ENCODE measurements around the gene GNAL. TPM values are rescaled to one million over a fixed set of nuclear protein-coding genes. Genes with fewer than 3 reads are reported as not detected.

GNAL gene
- total RNA-seq, 1 donor from 2014 or later: 0.21 TPM

DNA sequence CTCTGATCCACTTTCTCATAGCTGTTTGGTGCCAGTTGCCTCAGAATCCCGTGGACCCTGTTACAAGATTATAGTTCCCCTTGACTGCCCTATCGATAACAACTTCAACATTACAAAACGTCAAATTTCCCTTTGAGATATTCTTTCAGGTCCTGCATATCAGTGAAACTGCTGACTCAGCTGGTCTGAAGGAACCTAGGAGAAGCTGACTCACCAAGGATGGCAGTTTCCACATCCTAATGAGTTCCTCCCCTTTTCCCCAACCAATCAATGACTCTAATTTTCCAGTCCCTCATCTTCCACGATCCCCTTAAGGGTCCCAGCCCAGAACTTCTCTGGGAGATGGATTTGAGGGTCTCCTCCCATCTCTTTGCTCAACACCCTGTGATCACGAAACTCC is 27.6 kb upstream of the GNAL start:
- intact Hi-C loops (cut with micrococcal nuclease): no loop called here
- H3K4me1 Mint-ChIP-seq (ENCODE audit: low read depth): no peaks in the 10 kb centered on the region

GRCh38 chr18:11663439-11664029 is 25.5 kb upstream of the GNAL start:
- H3K27me3 Mint-ChIP-seq (ENCODE audit: insufficient read depth): no peaks in the 10 kb centered on the region
- no peaks in the 10 kb centered on the region for H3K4me1 Mint-ChIP-seq (ENCODE audit: low read depth)
- no peak overlapping the region for H3K4me3 Mint-ChIP-seq
- no peaks in the 10 kb centered on the region for H3K36me3 Mint-ChIP-seq (ENCODE audit: low read depth)
- H3K9me3 Mint-ChIP-seq: no peaks in the 10 kb centered on the region
- DNase-seq (ENCODE audit: low spot score): no peak
- H3K27ac Mint-ChIP-seq: no peak overlapping the region
- intact Hi-C loops (cut with micrococcal nuclease): no loop called here

More for the DNA sequence above, 27.6 kb upstream of the GNAL start:
- no peak overlapping the region for H3K4me3 Mint-ChIP-seq
- H3K27ac Mint-ChIP-seq: no peak overlapping the region
- H3K27me3 Mint-ChIP-seq (ENCODE audit: insufficient read depth): peaks cover 5% of the 10 kb centered on the region
- no peaks in the 10 kb centered on the region for H3K9me3 Mint-ChIP-seq
- DNase-seq (ENCODE audit: low spot score): no peak
- H3K36me3 Mint-ChIP-seq (ENCODE audit: low read depth): no peaks in the 10 kb centered on the region

- no peak for DNase-seq (ENCODE audit: low spot score)
Observed at GRCh38 chr18:11664286-11664685, 24.8 kb upstream of the GNAL start.

DNA sequence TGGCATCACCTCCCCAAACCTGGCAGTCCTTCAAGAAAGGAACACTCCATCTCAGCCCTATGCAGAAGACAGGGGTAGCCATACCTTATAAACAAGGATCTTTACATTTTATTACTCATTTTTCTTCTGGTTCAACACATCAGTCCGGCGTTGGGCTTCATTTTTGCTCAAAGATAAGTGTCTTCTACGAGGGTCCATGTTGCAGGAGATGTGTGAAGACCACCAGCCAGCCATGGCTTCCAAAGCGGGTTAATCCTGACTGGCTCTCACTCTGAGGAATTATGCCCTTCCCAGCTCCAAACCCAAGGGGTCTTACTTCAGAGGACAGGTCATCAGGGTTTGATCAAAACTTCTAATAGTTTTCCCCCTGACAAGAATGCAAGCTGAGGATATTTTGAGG is 23.9 kb upstream of the GNAL start:
- no peak for DNase-seq (ENCODE audit: low spot score)
- H3K36me3 Mint-ChIP-seq (ENCODE audit: low read depth): no peaks in the 10 kb centered on the region
- H3K27ac Mint-ChIP-seq: no peak overlapping the region
- no peaks in the 10 kb centered on the region for H3K27me3 Mint-ChIP-seq (ENCODE audit: insufficient read depth)
- H3K4me1 Mint-ChIP-seq (ENCODE audit: low read depth): no peaks in the 10 kb centered on the region
- intact Hi-C loops (cut with micrococcal nuclease): no loop called here
- no peaks in the 10 kb centered on the region for H3K9me3 Mint-ChIP-seq
- no peak overlapping the region for H3K4me3 Mint-ChIP-seq

More at GRCh38 chr18:11664286-11664685, 24.8 kb upstream of the GNAL start:
- H3K27me3 Mint-ChIP-seq (ENCODE audit: insufficient read depth): no peaks in the 10 kb centered on the region
- no peak overlapping the region for H3K27ac Mint-ChIP-seq
- H3K4me3 Mint-ChIP-seq: no peak overlapping the region
- H3K4me1 Mint-ChIP-seq (ENCODE audit: low read depth): no peaks in the 10 kb centered on the region
- H3K36me3 Mint-ChIP-seq (ENCODE audit: low read depth): no peaks in the 10 kb centered on the region
- H3K9me3 Mint-ChIP-seq: no peaks in the 10 kb centered on the region
- intact Hi-C loops (cut with micrococcal nuclease): no loop called here

- Mint-ChIP-seq H3K36me3 (ENCODE audit: low read depth) (no peaks in the 10 kb centered on the region), H3K4me3 (no peak overlapping the region), H3K27me3 (ENCODE audit: insufficient read depth) (no peaks in the 10 kb centered on the region), H3K9me3 (no peaks in the 10 kb centered on the region), H3K27ac (no peak overlapping the region), H3K4me1 (ENCODE audit: low read depth) (no peaks in the 10 kb centered on the region)
- intact Hi-C loops (cut with micrococcal nuclease): no loop called here
- no peak for DNase-seq (ENCODE audit: low spot score)
Observed at GRCh38 chr18:11665587-11665986, 23.5 kb upstream of the GNAL start.

GRCh38 chr18:11666176-11666575 is 22.9 kb upstream of the GNAL start:
- DNase-seq (ENCODE audit: low spot score): no peak

GRCh38 chr18:11666831-11667230 is 22.2 kb upstream of the GNAL start:
- Mint-ChIP-seq H3K9me3 (no peaks in the 10 kb centered on the region), H3K4me1 (ENCODE audit: low read depth) (no peaks in the 10 kb centered on the region), H3K4me3 (no peak overlapping the region), H3K27me3 (ENCODE audit: insufficient read depth) (no peaks in the 10 kb centered on the region), H3K27ac (no peak overlapping the region), H3K36me3 (ENCODE audit: low read depth) (no peaks in the 10 kb centered on the region)
- no peak for DNase-seq (ENCODE audit: low spot score)
- intact Hi-C loops (cut with micrococcal nuclease): no loop called here

More at GRCh38 chr18:11666176-11666575, 22.9 kb upstream of the GNAL start:
- Mint-ChIP-seq H3K4me3 (no peak overlapping the region), H3K36me3 (ENCODE audit: low read depth) (no peaks in the 10 kb centered on the region), H3K27me3 (ENCODE audit: insufficient read depth) (no peaks in the 10 kb centered on the region), H3K27ac (no peak overlapping the region), H3K4me1 (ENCODE audit: low read depth) (no peaks in the 10 kb centered on the region), H3K9me3 (no peaks in the 10 kb centered on the region)
- intact Hi-C loops (cut with micrococcal nuclease): no loop called here

- intact Hi-C loops (cut with micrococcal nuclease): no loop called here
- Mint-ChIP-seq H3K4me1 (ENCODE audit: low read depth) (no peaks in the 10 kb centered on the region), H3K27ac (no peak overlapping the region), H3K27me3 (ENCODE audit: insufficient read depth) (no peaks in the 10 kb centered on the region), H3K9me3 (no peaks in the 10 kb centered on the region), H3K36me3 (ENCODE audit: low read depth) (no peaks in the 10 kb centered on the region), H3K4me3 (no peak overlapping the region)
- no peak for DNase-seq (ENCODE audit: low spot score)
Observed at GRCh38 chr18:11667578-11667977, 21.5 kb upstream of the GNAL start.

- Mint-ChIP-seq H3K4me1 (ENCODE audit: low read depth) (no peaks in the 10 kb centered on the region), H3K27ac (no peak overlapping the region), H3K4me3 (no peak overlapping the region), H3K27me3 (ENCODE audit: insufficient read depth) (peaks cover 1% of the 10 kb centered on the region), H3K9me3 (no peaks in the 10 kb centered on the region), H3K36me3 (ENCODE audit: low read depth) (no peaks in the 10 kb centered on the region)
- DNase-seq (ENCODE audit: low spot score): no peak
- intact Hi-C loops (cut with micrococcal nuclease): no loop called here
Observed at GRCh38 chr18:11668441-11669169, 20.5 kb upstream of the GNAL start.

DNA sequence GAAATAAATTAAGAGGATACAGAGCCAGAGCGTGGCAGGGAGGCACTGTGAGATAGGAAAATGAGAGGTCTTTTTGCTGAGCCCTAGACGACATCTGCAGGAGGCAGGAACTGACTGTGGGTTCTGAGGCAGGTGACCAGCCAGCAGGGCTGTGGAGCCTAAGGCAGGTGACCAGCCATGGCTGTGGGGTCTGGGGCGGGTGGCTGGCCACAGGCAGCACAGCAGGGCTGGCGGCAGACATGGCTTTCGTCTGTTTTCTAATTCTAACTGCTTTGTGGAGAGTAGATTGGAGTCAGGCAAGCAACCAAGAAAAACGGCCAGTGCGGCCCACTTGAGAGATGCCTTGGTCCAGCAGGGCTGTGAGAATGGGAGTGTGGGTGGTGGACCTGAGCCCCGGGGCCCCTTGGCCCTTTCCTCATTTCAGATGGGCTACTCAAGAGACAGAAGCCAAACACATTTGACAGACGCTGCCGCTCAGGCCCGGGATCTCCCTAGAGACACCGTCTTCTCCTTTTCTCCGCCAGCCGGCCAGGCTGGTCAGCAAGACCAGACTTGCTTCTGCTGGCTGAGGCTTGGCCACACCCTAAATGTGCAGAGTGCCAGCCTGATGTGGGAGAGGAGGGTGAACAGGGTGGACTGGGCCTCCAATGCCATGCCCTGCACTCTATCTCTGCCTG is 19.7 kb upstream of the GNAL start:
- Mint-ChIP-seq H3K27ac (no peak overlapping the region), H3K27me3 (ENCODE audit: insufficient read depth) (peaks cover 2% of the 10 kb centered on the region), H3K36me3 (ENCODE audit: low read depth) (no peaks in the 10 kb centered on the region), H3K4me1 (ENCODE audit: low read depth) (no peaks in the 10 kb centered on the region), H3K4me3 (no peak overlapping the region), H3K9me3 (no peaks in the 10 kb centered on the region)
- no peak for DNase-seq (ENCODE audit: low spot score)
- intact Hi-C loops (cut with micrococcal nuclease): no loop called here

- no peaks in the 10 kb centered on the region for H3K9me3 Mint-ChIP-seq
Observed at GRCh38 chr18:11669948-11670275, 19.2 kb upstream of the GNAL start.

DNA sequence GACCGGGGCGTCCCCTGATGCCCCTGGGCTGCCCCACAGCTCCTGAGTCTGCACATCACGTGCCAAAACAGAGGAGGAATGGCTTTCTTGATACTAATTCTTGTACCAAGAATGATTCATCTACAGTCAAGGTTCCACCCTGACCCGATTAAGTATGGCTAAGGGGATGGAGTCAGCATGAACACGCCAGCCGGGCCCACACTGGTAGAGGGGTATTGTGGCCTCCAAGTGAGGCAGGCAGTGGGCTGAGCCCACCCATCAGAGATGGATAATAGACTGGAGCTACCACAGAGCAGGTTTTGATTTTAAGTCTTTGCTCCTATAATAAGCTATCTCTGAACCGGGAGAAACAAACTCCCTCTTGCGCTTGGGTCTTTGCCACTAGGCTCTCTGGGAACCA is 17.9 kb upstream of the GNAL start:
- Mint-ChIP-seq H3K9me3 (no peaks in the 10 kb centered on the region), H3K27me3 (ENCODE audit: insufficient read depth) (peaks cover 4% of the 10 kb centered on the region), H3K4me3 (no peak overlapping the region), H3K27ac (no peak overlapping the region), H3K36me3 (ENCODE audit: low read depth) (no peaks in the 10 kb centered on the region), H3K4me1 (ENCODE audit: low read depth) (no peaks in the 10 kb centered on the region)
- no peak for DNase-seq (ENCODE audit: low spot score)
- intact Hi-C loops (cut with micrococcal nuclease): no loop called here

More at GRCh38 chr18:11669948-11670275, 19.2 kb upstream of the GNAL start:
- Mint-ChIP-seq H3K27me3 (ENCODE audit: insufficient read depth) (peaks cover 4% of the 10 kb centered on the region), H3K36me3 (ENCODE audit: low read depth) (no peaks in the 10 kb centered on the region), H3K4me1 (ENCODE audit: low read depth) (no peaks in the 10 kb centered on the region), H3K27ac (no peak overlapping the region), H3K4me3 (no peak overlapping the region)
- DNase-seq (ENCODE audit: low spot score): no peak
- intact Hi-C loops (cut with micrococcal nuclease): no loop called here

- no peak for DNase-seq (ENCODE audit: low spot score)
- Mint-ChIP-seq H3K27me3 (ENCODE audit: insufficient read depth) (peaks cover 7% of the 10 kb centered on the region), H3K36me3 (ENCODE audit: low read depth) (no peaks in the 10 kb centered on the region), H3K27ac (no peak overlapping the region), H3K9me3 (no peaks in the 10 kb centered on the region), H3K4me1 (ENCODE audit: low read depth) (no peaks in the 10 kb centered on the region), H3K4me3 (no peak overlapping the region)
- intact Hi-C loops (cut with micrococcal nuclease): no loop called here
Observed at GRCh38 chr18:11672198-11672597, 16.9 kb upstream of the GNAL start.

Measured in activated T-helper 1 cell treated with anti-CD3 and anti-CD28 coated beads, Interleukin-12 subunit alpha, Interleukin-12 subunit beta, Interleukin-2, Interleukin-4 antibody, amounts not matched to agents 30 ng/mL and 10 ng/mL and 1 ng/mL, durations not matched to agents 14 hours and 24 hours and 36 hours (primary cell).